NCI-H774 (cell line): ENCODE measurements around the gene NDUFC2.
"Not testable (repeated sequence)": the region's sequence is repeated elsewhere in the genome, so short reads cannot be mapped to it uniquely, and the experiment has no call there.

Experiments used
- DNase-seq: peaks from one replicate; lab custom pipeline; 2025; lab: John Stamatoyannopoulos, UW

NDUFC2 gene

DNA sequence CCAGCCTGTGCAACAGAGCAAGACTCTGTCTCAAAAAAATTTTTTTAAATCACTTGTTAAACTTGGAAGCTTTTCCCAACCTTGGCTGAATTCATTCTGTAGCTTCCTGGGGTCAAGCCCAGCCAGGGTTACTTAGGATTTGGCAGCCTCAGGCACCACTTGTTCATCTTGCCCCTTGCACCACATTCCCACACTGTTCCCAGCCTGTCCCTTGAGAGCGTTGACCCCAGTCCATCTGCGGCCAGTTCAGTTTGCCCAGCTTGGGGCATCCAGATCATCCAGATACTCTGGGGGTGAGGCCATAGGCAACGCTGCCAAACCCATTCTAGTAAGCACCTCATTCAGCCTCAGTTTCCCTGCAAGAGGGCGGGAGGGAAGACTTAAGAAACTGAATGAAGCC, 24.7 kb downstream of the NDUFC2 start:
- DNase-seq = no peak

DNA sequence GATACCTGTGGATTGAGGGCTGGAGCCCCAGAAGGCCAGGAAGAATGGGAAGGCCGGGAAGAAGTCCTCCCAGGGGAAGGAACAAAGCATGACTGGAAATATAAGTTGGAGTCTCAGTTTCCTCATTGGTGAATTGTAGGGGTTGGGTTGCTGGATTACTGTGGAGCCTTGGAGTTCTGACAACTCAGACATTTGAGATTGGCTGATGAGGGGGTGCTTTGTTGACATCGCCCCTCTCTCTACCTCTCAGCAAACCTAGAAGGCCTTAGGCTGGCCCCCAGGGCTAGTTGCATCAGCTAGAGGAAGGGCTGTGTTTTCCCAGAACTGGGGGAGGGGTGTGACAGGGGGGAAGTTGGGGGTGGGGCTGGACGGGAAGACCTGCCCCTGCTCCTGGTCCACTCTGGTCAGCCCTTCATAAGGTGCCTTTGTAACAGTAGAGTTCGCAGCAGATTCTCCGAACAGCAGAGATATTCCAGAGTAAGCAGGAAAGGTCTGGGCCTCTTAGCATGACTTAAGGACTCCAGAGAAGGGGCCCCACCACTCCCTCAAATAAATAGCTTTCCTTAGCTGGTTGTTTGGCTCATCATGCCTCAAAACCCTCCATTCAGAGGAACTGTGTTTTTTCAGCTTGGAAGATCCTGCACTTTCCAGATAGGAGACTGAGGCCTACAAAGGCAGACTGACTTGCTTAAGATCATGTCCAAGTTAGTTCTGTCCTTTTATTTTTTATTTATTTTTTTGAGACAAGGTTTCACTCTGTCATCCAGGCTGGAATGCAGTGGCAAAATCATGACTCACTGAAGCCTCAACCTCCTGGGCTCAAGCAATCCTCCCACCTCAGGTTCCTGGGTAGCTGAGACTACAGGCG, 28.5 kb downstream of the NDUFC2 start:
- no peak for DNase-seq

DNA sequence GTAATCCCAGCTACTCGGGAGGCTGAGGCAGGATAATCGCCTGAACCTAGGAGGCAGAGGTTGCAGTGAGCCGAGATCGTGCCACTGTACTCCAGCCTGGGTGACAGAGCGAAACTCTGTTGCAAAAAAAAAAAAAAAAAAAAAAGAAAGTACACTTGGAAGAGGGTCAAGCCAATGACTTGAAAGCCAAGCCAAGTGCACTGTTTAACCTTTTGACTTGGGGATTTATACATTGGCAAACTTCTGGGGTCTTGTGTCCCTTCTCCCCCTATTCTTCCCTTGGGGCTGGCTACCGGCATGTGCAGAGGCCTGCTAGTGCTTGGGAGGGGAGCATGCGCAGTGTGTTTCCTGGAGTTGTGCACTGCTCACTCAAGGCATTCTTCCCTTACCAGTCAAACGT, 30.3 kb downstream of the NDUFC2 start:
- no peak for DNase-seq

DNA sequence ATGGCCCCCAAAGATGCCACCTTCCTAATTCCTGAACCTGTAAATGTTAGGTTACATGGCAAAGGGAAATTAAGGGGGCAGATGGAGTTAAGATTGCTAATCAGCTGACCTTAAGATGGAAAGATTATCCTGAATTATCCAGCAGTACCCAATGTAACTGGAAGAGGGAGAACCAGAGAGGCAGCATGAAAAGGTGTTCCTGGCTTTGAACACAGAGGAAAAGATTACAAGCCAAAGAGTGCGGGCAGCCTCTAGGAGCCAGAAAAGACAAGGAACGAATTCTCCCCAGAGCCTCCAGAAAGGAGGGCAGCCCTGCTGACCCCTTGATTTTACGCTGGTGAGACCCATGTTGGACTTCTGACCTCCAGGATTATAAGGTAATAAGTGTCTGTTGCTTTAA, 31.1 kb downstream of the NDUFC2 start:
- DNase-seq = no peak

- DNase-seq = no peak
Measured at GRCh38 chr11:78046486-78046854, 33.2 kb downstream of the NDUFC2 start.

DNA sequence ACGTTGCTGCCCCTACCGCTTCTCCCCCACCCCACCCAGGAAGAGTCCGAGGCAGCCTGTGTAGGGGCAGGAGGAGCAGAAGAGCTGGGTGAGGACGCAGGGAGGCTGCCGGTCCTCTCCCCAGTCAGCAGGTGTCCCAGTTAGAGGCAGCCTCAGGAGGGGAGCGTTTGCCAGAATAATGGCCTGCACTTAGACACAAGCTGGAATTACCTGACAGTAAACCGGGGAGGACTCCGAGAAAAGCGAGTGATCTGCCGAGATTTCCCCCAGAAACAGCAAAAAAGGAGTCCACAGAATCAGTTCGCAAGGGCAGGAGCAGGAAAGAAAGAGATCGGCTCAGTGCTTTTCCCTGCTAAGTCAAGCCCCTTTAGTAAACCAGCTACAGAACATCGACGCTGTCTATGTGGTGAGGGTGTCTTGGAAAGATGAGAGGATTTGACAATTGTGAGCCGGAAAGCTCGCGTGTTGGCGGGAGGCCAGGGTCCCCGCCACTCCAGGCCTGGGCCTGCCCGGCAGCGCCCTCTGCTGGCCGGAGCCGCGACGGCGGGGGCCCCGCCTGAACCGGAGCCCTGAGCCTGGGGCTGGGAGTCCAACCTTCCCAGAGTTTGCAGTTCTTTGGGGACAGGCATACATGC, 33.7 kb downstream of the NDUFC2 start:
- DNase-seq = peak; percentile 72

DNA sequence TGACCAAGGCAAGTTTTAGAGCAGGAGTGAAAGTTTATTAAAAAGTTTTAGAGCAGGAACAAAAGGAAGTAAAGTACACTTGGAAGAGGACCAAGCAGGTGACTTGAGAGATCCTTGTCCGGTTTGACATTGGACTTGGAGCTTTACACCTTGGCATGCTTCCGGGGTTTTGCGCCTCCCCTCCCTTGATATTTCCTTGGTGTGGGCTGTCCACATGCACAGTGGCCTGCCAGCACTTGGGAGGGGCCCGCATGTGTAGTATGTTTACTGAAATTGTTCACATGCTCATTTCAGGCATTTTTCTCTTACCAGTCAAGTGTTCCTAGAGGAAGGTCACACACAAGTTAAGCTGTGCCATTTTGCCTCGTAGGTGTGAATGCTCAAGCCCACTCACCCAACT, 35.0 kb downstream of the NDUFC2 start:
- DNase-seq = no peak

- no peak for DNase-seq
Measured at GRCh38 chr11:78041843-78042440, 37.7 kb downstream of the NDUFC2 start.

DNA sequence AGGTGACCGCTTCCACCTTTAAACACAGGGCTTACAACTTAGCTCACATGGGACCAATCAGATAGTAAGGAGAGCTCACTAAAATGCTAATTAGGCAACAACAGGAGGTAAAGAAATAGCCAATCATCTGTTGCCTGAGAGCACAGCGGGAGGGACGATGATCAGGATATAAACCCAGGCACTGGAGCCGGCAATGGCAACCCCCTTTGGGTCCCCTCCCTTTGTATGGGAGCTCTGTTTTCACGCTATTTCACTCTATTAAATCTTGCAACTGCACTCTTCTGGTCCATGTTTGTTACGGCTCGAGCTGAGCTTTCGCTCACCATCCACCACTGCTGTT, 38.3 kb downstream of the NDUFC2 start:
- not testable (repeated sequence) for DNase-seq

DNA sequence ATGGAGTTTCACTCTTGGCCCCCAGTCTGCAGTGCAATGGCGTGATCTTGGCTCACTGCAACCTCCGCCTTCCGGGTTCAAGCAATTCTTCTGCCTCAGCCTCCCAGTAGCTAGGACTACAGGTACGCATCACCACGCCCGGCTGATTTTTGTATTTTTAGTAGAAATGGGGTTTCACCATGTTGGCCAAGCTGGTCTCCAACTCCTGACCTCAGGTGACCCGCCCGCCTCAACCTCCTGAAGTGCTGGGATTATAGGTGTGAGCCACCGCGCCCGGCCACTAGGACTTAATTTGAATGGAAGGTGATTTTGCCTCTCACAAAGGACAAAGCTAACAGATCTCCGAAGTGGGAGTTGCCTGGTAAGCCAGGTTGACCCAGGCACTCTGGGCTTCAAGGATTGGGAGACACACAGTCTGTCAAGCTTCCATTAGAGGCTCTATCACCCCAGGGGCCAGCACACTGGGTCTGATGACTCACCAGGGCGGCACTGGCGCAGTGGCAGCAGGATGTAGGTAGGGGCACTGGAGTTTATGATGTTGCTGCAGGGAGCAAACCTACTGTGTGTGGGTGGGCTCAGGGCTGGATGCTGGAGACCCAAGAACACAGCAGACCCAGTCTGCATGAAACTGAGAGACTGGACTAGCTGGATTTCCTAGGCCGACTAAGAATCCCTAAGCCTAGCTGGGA, 38.8 kb downstream of the NDUFC2 start:
- no peak for DNase-seq

- peak; percentile 51 for DNase-seq
Measured at GRCh38 chr11:78039919-78040671, 39.6 kb downstream of the NDUFC2 start.

- no peak for DNase-seq
Measured at GRCh38 chr11:78039391-78039918, 40.2 kb downstream of the NDUFC2 start.

- DNase-seq = no peak
Measured at GRCh38 chr11:78038697-78039313, 40.9 kb downstream of the NDUFC2 start.

DNA sequence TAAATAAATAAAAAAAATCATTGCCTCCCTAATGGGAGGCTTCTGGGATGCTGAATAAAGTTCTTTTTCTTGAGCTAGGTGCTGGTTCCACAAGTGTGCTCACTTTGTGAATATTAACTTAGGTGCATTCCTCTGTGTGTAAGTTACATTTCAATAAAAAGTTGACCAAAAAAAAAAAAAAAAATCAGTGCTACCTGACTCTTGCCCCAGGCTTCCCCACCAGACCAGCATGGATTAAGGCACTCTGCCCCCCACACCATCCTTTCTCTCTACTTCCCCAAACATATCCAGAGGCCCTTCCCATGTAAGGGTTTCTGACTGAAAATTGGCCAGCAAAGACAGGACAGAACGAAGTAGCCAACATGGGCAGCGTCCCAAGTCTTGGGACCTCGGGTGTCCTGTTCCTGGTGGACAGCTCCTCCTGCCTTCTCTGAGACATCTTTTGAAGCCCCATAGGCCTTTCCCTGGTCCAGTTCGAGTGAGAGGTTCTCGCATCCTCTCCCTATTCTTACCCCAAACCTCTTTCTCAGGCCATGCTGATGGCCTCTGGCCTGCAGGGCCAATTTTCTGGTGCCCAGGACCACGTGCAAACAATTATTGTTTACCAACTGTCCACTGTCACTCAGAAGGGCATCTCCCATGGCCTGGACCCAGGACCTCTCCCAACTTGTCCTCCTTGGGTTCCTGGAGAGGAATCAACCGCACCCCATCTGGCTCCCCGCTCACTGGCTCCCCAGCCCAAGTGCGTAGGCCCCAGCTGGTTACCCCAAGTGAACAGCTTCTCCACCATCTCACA, 41.6 kb downstream of the NDUFC2 start:
- DNase-seq = no peak

GRCh38 chr11:78037056-78037455, 42.6 kb downstream of the NDUFC2 start:
- DNase-seq = no peak

DNA sequence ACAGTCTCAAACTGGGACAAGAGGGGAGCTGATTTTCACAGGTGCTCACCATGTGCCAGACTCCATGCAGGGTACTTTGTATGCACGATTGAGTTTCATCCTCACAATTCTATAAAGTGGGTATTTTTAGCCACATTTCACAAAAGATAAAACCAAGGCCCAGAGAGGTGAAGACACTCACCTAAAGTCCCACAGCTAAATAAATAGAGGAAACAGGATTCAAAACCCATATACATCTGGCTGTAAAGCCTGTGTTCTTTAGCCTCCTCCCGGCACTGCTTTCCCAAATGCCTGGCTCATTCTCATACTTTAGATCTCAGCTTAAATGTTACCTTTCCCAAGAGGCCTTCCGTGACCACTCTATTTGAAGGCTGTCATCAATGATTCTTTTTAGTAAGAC, 43.3 kb downstream of the NDUFC2 start:
- no peak for DNase-seq

DNA sequence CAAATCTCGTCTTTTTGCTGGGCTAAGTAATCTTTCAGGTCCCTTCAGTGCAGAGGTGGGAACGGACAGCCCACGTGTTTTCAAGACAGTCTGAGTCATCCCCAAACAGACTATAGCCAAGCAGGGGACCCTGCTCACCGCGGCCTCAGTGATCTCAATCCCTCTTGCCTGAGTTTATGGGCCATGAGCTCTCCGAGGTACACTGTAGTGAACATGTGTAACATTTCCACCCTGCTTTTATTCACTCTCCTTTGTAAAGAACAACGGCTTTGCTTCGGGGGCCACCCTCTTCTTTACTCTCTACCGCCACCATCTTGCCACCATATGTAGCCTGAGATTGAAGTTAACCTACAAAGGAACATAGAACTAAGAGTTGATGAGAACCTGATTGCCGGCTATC, 45.0 kb downstream of the NDUFC2 start:
- no peak for DNase-seq

- no peak for DNase-seq
Measured at GRCh38 chr11:78033040-78033439, 46.6 kb downstream of the NDUFC2 start.

DNA sequence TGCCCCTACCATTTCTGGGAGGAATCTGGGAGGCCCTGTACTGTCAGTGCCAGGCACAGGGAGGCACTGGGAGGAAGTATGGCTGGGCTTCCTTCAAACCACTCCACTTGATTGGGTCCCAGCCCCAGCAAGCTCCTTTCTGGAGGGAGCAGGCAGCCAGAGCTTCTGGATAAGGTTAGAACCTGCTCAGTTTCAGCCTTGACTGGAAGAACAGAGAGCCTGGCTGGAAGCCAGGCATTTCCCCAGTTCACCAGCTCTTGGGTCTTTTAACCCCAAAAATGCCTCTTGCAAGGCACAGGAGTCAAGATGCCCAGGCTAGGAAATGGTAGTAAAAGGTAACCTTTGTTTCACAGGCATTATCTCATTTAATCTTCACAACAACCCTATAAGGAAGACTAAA, 47.6 kb downstream of the NDUFC2 start:
- DNase-seq = no peak

- no peak for DNase-seq
Measured at GRCh38 chr11:78031629-78032028, 48.0 kb downstream of the NDUFC2 start.
